Left lung (tissue), 10 donors: Measurements from ENCODE around the gene ZDHHC19. TPM values are rescaled to one million over a fixed set of nuclear protein-coding genes. Genes with fewer than 3 reads are reported as not detected.

Experiments used
- ATAC-seq: fragments of 200-7000 bp; cut with Tn5 transposase; one replicate; pipeline ENCODE4 v1.9.1; 2020; ENCODE audit warnings: moderate library complexity
- DNase-seq, 4 donors: peaks; one replicate each; pipeline ENCODE4 v3.0.0-alpha.2; 2013 to 2020
- H3K27ac ChIP-seq, 2 donors: fragments of 200-600 bp; sonication (generic) in 1 of 2; one replicate each; pipeline versions ENCODE4 v1.5.0 to v1.8.0; 2020 to 2021
- H3K27me3 ChIP-seq, 2 donors: fragments of 200-600 bp; sonication (generic) in 1 of 2; one replicate each; pipeline versions ENCODE4 v1.5.0 to v1.8.0; 2020 to 2021
- H3K36me3 ChIP-seq, 2 donors: fragments of 200-600 bp; sonication (generic) in 1 of 2; one replicate each; pipeline versions ENCODE4 v1.5.0 to v1.8.0; 2020 to 2021
- H3K4me1 ChIP-seq, 2 donors: fragments of 200-600 bp; one replicate each; pipeline ENCODE4 v1.8.0; 2021
- H3K4me3 ChIP-seq, 2 donors: fragments of 200-600 bp; sonication (generic) in 1 of 2; one replicate each; pipeline versions ENCODE4 v1.5.0 to v1.8.0; 2020 to 2021; ENCODE audit warnings: mild to moderate bottlenecking in 1 of 2
- H3K9me3 ChIP-seq, 2 donors: fragments of 200-600 bp; sonication (generic) in 1 of 2; one replicate each; pipeline versions ENCODE4 v1.5.0 to v1.8.0; 2020 to 2021
- CTCF ChIP-seq, 2 donors: fragments of 200-600 bp; sonication (generic) in 1 of 2; IDR thresholded peaks; one replicate each; pipeline versions ENCODE4 v1.5.0 to v1.8.0; 2021; ENCODE audit warnings: antibody characterized with exemption in 2 of 2
- intact Hi-C, 2 donors: fragments of 100-400 bp; cut with DNase I; formaldehyde crosslinking; loops; one replicate each; pipeline versions ENCODE4 v1.11.2 to v1.14.2; 2022
- polyA plus RNA-seq, 6 donors: library from polyadenylated mRNA; unstranded; fragments of 120-200 nt; gene quantifications; one replicate each; pipeline ENCODE4 v1.2.1, GENCODE V29; 2013; ENCODE audit not compliant: insufficient read length in 6 of 6
- total RNA-seq, 2 donors: library from RNA; stranded (reverse); fragmentation: NEBNext Ultra II Directional; extraction: Animal tissue kit (Norgen Biotek cat#: 25700); gene quantifications; one replicate each; pipeline ENCODE4 v1.2.1, GENCODE V29; 2021
- donor health status: DM: no; HTN: yes; CAD: no.
- donor health status: DM: no; HTN: no; CAD: no.

Gene ZDHHC19
- total and polyA plus RNA-seq, 8 donors, result 0.20 to 8.8 (median 0.48) TPM; not detected in 3

GRCh38 chr3:196232154-196232881 lies 21.1 kb upstream of the ZDHHC19 start:
- H3K4me1 ChIP-seq, result peaks cover 0 to 23% of the 10 kb centered on the region in 2 donors
- H3K4me3 ChIP-seq, result no peak overlapping the region
- DNase-seq (no peak), ATAC-seq (no peak)
- intact Hi-C loops, result no loop called here
- H3K27ac ChIP-seq, result no peak overlapping the region
- peaks cover 0 to 38% of the 10 kb centered on the region in 2 donors for H3K36me3 ChIP-seq
- TF ChIP-seq CTCF (IDR thresholded peaks at IDR 0.05), result no peak
- no peaks in the 10 kb centered on the region for H3K27me3 ChIP-seq
- H3K9me3 ChIP-seq, result no peaks in the 10 kb centered on the region

- intact Hi-C loops, result no loop called here
- Histone ChIP-seq H3K4me1 (peaks cover 0 to 5% of the 10 kb centered on the region in 2 donors), H3K9me3 (no peaks in the 10 kb centered on the region), H3K27ac (no peak overlapping the region), H3K27me3 (no peaks in the 10 kb centered on the region), H3K4me3 (no peak overlapping the region), H3K36me3 (peaks cover 0 to 6% of the 10 kb centered on the region in 2 donors)
- peak; percentile 52 for ATAC-seq
- DNase-seq, result no peak
- no peak for TF ChIP-seq CTCF (IDR thresholded peaks at IDR 0.05)
These were observed 16.7 kb upstream of the ZDHHC19 start for GRCh38 chr3:196227629-196228493.

- peak; percentile 10 for ATAC-seq
- no peak overlapping the region for H3K4me3 ChIP-seq
- no peak overlapping the region for H3K27ac ChIP-seq
These were observed 15.9 kb upstream of the ZDHHC19 start for GRCh38 chr3:196227121-196227561.

GRCh38 chr3:196225763-196226364 lies 14.7 kb upstream of the ZDHHC19 start:
- no peak for DNase-seq
- H3K4me3 ChIP-seq, result no peak overlapping the region
- no peaks in the 10 kb centered on the region for H3K4me1 ChIP-seq
- intact Hi-C loops, result no loop called here
- H3K36me3 ChIP-seq, result no peaks in the 10 kb centered on the region
- H3K27me3 ChIP-seq, result no peaks in the 10 kb centered on the region
- no peak overlapping the region for H3K27ac ChIP-seq
- H3K9me3 ChIP-seq, result no peaks in the 10 kb centered on the region
- no peak for ATAC-seq
- no peak for TF ChIP-seq CTCF (IDR thresholded peaks at IDR 0.05)

More at GRCh38 chr3:196227121-196227561, 15.9 kb upstream of the ZDHHC19 start:
- no peak for DNase-seq
- Histone ChIP-seq H3K36me3 (peaks cover 0 to under 1% of the 10 kb centered on the region in 2 donors), H3K27me3 (no peaks in the 10 kb centered on the region), H3K4me1 (no peaks in the 10 kb centered on the region), H3K9me3 (no peaks in the 10 kb centered on the region)
- intact Hi-C loops, result no loop called here
- no peak for TF ChIP-seq CTCF (IDR thresholded peaks at IDR 0.05)

- Histone ChIP-seq H3K4me1 (peaks cover 0 to under 1% of the 10 kb centered on the region in 2 donors), H3K4me3 (no peak overlapping the region), H3K27me3 (no peaks in the 10 kb centered on the region), H3K27ac (no peak overlapping the region), H3K36me3 (no peaks in the 10 kb centered on the region), H3K9me3 (no peaks in the 10 kb centered on the region)
- no peak for TF ChIP-seq CTCF (IDR thresholded peaks at IDR 0.05)
- intact Hi-C loops, result no loop called here
- no peak for ATAC-seq
- no peak for DNase-seq
These were observed 13.9 kb upstream of the ZDHHC19 start for GRCh38 chr3:196225086-196225485.
